ENCODE measurements around the gene PSMD3. TPM values are rescaled to one million over a fixed set of nuclear protein-coding genes. Genes with fewer than 3 reads are reported as not detected.

PSMD3 gene
- total and polyA plus RNA-seq, 2 of the 4 experiments (the other 2 are of a cell fraction), result 123 to 155 TPM

GRCh38 chr17:39939106-39939505 lies 41.5 kb upstream of the PSMD3 start:
- peak overlapping the region; percentile 24 for H3K14ac ChIP-seq (replicated peaks; ENCODE audit: low read depth, low read length)

More at GRCh38 chr17:39939106-39939505, 41.5 kb upstream of the PSMD3 start:
- Histone ChIP-seq H3K9me3 (ENCODE audit: control insufficient read depth, insufficient read depth, low read length) (no peaks in the 10 kb centered on the region), H4K8ac (ENCODE audit: low read depth in 2 of 2, low read length in 2 of 2) (peak overlapping the region in 1 of 2 experiments; percentile 84; a peak in 1 of 4 replicates), H3K79me1 (ENCODE audit: low read depth in 1 of 2, low read length in 2 of 2) (no peaks in the 10 kb centered on the region), H3K4me2 (ENCODE audit: low read depth, low read length) (0 out of 2 replicates have a peak overlapping the region, but pooled peaks have one; percentile 24), H3K4ac (ENCODE audit: low read depth, low read length) (peak overlapping the region; percentile 24), H3K27ac (ENCODE audit: insufficient read depth, low read length) (no peak overlapping the region), H3K18ac (ENCODE audit: low read depth, low read length) (peak overlapping the region; percentile 48; the same call in 1 of the 2 replicates), H4K5ac (ENCODE audit: low read depth, low read length) (no peak overlapping the region), H2AFZ (replicated peaks; ENCODE audit: low read length, poor library complexity) (no peak overlapping the region), H4K91ac (ENCODE audit: insufficient read depth, low read depth, low read length) (peak overlapping the region; percentile 31), H2BK5ac (ENCODE audit: low read depth, low read length, poor library complexity, severe bottlenecking) (peak overlapping the region; percentile 87), H3K9ac (ENCODE audit: low read depth, low read length) (no peak overlapping the region), H3K9me1 (ENCODE audit: insufficient read depth, low read length) (peaks cover 18% of the 10 kb centered on the region), H3K4me3 (ENCODE audit: insufficient read depth, low read depth, low read length) (no peak overlapping the region), H2BK20ac (ENCODE audit: low read depth, low read length) (peak overlapping the region; percentile 91), H3K56ac (ENCODE audit: extremely low read depth, insufficient read depth, low read length) (no peak overlapping the region), H3K36me3 (ENCODE audit: control insufficient read depth, insufficient read depth, low read length) (no peaks in the 10 kb centered on the region), H4K20me1 (ENCODE audit: insufficient read depth, low read length) (no peaks in the 10 kb centered on the region; the same call in 1 of the 2 replicates), H2AK5ac (ENCODE audit: low read depth, low read length) (peak overlapping the region; percentile 20; the same call in 1 of the 2 replicates), H3K23ac (ENCODE audit: low read depth, low read length) (peak overlapping the region; percentile 17; the same call in 1 of the 2 replicates), H2BK120ac (ENCODE audit: low read depth, low read length) (peak overlapping the region; percentile 82), H2BK15ac (ENCODE audit: low read depth, low read length) (peak overlapping the region; percentile 67; the same call in 1 of the 3 replicates), H3K27me3 (ENCODE audit: control insufficient read depth, insufficient read depth, low read length) (no peaks in the 10 kb centered on the region), H2AK9ac (replicated peaks; ENCODE audit: low read depth, low read length, poor library complexity) (peak overlapping the region; percentile 83), H3K4me1 (ENCODE audit: control insufficient read depth, insufficient read depth, low read length) (peaks cover 15% of the 10 kb centered on the region)
- no TSS peak for BruUV-seq (replicated peaks)
- POLR2A ChIA-PET (ENCODE audit: unreplicated experiment), result no interaction called here
- no peak for ATAC-seq (ENCODE audit: low read depth)
- in situ Hi-C loops (cut with MboI; ENCODE audit: low sequenced_read_pairs), result no loop called here
- WGBS, 2 experiments (ENCODE audit: extremely low coverage in 2 of 2, insufficient read length in 1 of 2), result no CpG with 5 or more reads among the region's 3 CpGs
- intact Hi-C loops (cut with micrococcal nuclease), result no loop called here
- TF ChIP-seq CTCF (conservative IDR thresholded peaks at IDR 0.05; ENCODE audit: low read depth, low read length), result no peak
- TF ChIP-seq BHLHE40 (IDR thresholded peaks at IDR 0.05; ENCODE audit: low read depth, low read length), result no peak
- no peak for TF ChIP-seq CEBPB (IDR thresholded peaks at IDR 0.05; ENCODE audit: low read depth, low read length)
- TF ChIP-seq RCOR1 (IDR thresholded peaks at IDR 0.05; ENCODE audit: insufficient replicate concordance, low read length), result no peak
- TF ChIP-seq RAD21 (IDR thresholded peaks at IDR 0.05; ENCODE audit: low read length), result no peak
- no peak for TF ChIP-seq USF2 (IDR thresholded peaks at IDR 0.05; ENCODE audit: low read depth, low read length)
- TF ChIP-seq MAZ (IDR thresholded peaks at IDR 0.05; ENCODE audit: borderline replicate concordance, low read depth, low read length), result no peak
- TF ChIP-seq ELK1 (IDR thresholded peaks at IDR 0.05; ENCODE audit: borderline replicate concordance, low read depth, low read length), result no peak
- dilution Hi-C loops (cut with HindIII; ENCODE audit: low sequenced_read_pairs, unreplicated experiment), result no loop called here
- CTCF ChIA-PET, result interaction anchor here (1.0 kb wide), 1 partner anchor 10 kb away, joined by 6 read pairs; no protein-coding TSS in a partner anchor
- no peak for DNase-seq
